GM19023 (cell line): ENCODE measurements around the gene CRYBA1.
"Not testable (repeated sequence)": the region's sequence is repeated elsewhere in the genome, so short reads cannot be mapped to it uniquely, and the experiment has no call there.

Source experiments
- ATAC-seq: cut with Tn5 transposase; IDR thresholded peaks from one replicate; pipeline ENCODE4 v1.9.1; 2021; ENCODE audit warnings: mild to moderate bottlenecking, moderate library complexity; ENCODE audit not compliant: unreplicated experiment

Gene CRYBA1

GRCh38 chr17:29246628-29247027 lies at the start of gene CRYBA1:
TSS of gene CRYBA1 (plus strand) at chr17:29246859. CDS start at chr17:29246864, 5 bp downstream.
- no peak for ATAC-seq

- ATAC-seq: no peak
Observed at GRCh38 chr17:29197516-29198272, 49.0 kb upstream of the CRYBA1 start.

GRCh38 chr17:29204068-29204804 lies 42.4 kb upstream of the CRYBA1 start:
- not testable (repeated sequence) for ATAC-seq

GRCh38 chr17:29205047-29205446 lies 41.6 kb upstream of the CRYBA1 start:
- no peak for ATAC-seq

GRCh38 chr17:29207975-29208374 lies 38.7 kb upstream of the CRYBA1 start:
- no peak for ATAC-seq

GRCh38 chr17:29209073-29209472 lies 37.6 kb upstream of the CRYBA1 start:
- no peak for ATAC-seq

GRCh38 chr17:29210879-29211278 lies 35.8 kb upstream of the CRYBA1 start:
- ATAC-seq: no peak

GRCh38 chr17:29212094-29212631 lies 34.5 kb upstream of the CRYBA1 start:
- ATAC-seq: no peak

- ATAC-seq: no peak
Observed at GRCh38 chr17:29212681-29213121, 34.0 kb upstream of the CRYBA1 start.

- ATAC-seq: no peak
Observed at GRCh38 chr17:29214215-29215146, 32.2 kb upstream of the CRYBA1 start.

GRCh38 chr17:29215174-29215573 lies 31.5 kb upstream of the CRYBA1 start:
- ATAC-seq: no peak

- ATAC-seq: no peak
Observed at GRCh38 chr17:29215717-29216116, 30.9 kb upstream of the CRYBA1 start.

- ATAC-seq: no peak
Observed at GRCh38 chr17:29216181-29216580, 30.5 kb upstream of the CRYBA1 start.

GRCh38 chr17:29216856-29217255 lies 29.8 kb upstream of the CRYBA1 start:
- ATAC-seq: no peak

- no peak for ATAC-seq
Observed at GRCh38 chr17:29219378-29220047, 27.1 kb upstream of the CRYBA1 start.

- ATAC-seq: not testable (repeated sequence)
Observed at GRCh38 chr17:29221338-29221737, 25.3 kb upstream of the CRYBA1 start.

GRCh38 chr17:29225396-29225795 lies 21.3 kb upstream of the CRYBA1 start:
- no peak for ATAC-seq

- ATAC-seq: no peak
Observed at GRCh38 chr17:29233301-29233700, 13.4 kb upstream of the CRYBA1 start.

GRCh38 chr17:29234972-29235371 lies 11.7 kb upstream of the CRYBA1 start:
- ATAC-seq: not testable (repeated sequence)

GRCh38 chr17:29235904-29236303 lies 10.8 kb upstream of the CRYBA1 start:
- ATAC-seq: no peak
